NCI-H187 (cell line): ENCODE measurements around the gene POC1A.
"Not testable (repeated sequence)": the region's sequence is repeated elsewhere in the genome, so short reads cannot be mapped to it uniquely, and the experiment has no call there.

ENCODE experiments used
- DNase-seq, 2 experiments: peaks; one replicate each; lab custom pipeline; 2025; lab: John Stamatoyannopoulos, UW

Gene POC1A

GRCh38 chr3:52044869-52045619 is 109.2 kb downstream of the POC1A start:
- no peak for DNase-seq

GRCh38 chr3:52043750-52044149 is 110.5 kb downstream of the POC1A start:
- no peak for DNase-seq

- not testable (repeated sequence) for DNase-seq
These were observed 111.2 kb downstream of the POC1A start for GRCh38 chr3:52043039-52043438.

- DNase-seq, result no peak
These were observed 113.0 kb downstream of the POC1A start for GRCh38 chr3:52041118-52041731.

GRCh38 chr3:52040600-52040999 is 113.6 kb downstream of the POC1A start:
- no peak for DNase-seq

- DNase-seq, result no peak
These were observed 114.4 kb downstream of the POC1A start for GRCh38 chr3:52039846-52040245.

- no peak for DNase-seq
These were observed 114.8 kb downstream of the POC1A start for GRCh38 chr3:52039426-52039825.

GRCh38 chr3:52038227-52038626 is 116.0 kb downstream of the POC1A start:
- DNase-seq, result no peak

- no peak for DNase-seq
These were observed 116.9 kb downstream of the POC1A start for GRCh38 chr3:52037291-52037690.

GRCh38 chr3:52036829-52037228 is 117.4 kb downstream of the POC1A start:
- DNase-seq, result no peak

GRCh38 chr3:52036222-52036694 is 118.0 kb downstream of the POC1A start:
- DNase-seq, result no peak

GRCh38 chr3:52034651-52035050 is 119.6 kb downstream of the POC1A start:
- DNase-seq, result no peak

GRCh38 chr3:52034212-52034611 is 120.0 kb downstream of the POC1A start:
- DNase-seq, result no peak

- not testable (repeated sequence) for DNase-seq
These were observed 120.5 kb downstream of the POC1A start for GRCh38 chr3:52033748-52034147.

- no peak for DNase-seq
These were observed 121.4 kb downstream of the POC1A start for GRCh38 chr3:52032702-52033408.

GRCh38 chr3:52031896-52032295 is 122.3 kb downstream of the POC1A start:
- DNase-seq, result no peak

- DNase-seq, result no peak
These were observed 123.4 kb downstream of the POC1A start for GRCh38 chr3:52030714-52031310.

GRCh38 chr3:52029535-52029934 is 124.7 kb downstream of the POC1A start:
- no peak for DNase-seq

GRCh38 chr3:52029053-52029452 is 125.2 kb downstream of the POC1A start:
- DNase-seq, result no peak

- DNase-seq, result no peak
These were observed 125.7 kb downstream of the POC1A start for GRCh38 chr3:52028572-52028971.

GRCh38 chr3:52026041-52026440 is 128.2 kb downstream of the POC1A start:
- no peak for DNase-seq

GRCh38 chr3:52025453-52025852 is 128.8 kb downstream of the POC1A start:
- DNase-seq, result no peak
